ENCODE measurements around the gene LFNG. TPM values are rescaled to one million over a fixed set of nuclear protein-coding genes. Genes with fewer than 3 reads are reported as not detected.

LFNG gene
- polyA plus RNA-seq, 2 of the 4 experiments (the other 2 are of a cell fraction), result 2.3 to 7.3 TPM

DNA sequence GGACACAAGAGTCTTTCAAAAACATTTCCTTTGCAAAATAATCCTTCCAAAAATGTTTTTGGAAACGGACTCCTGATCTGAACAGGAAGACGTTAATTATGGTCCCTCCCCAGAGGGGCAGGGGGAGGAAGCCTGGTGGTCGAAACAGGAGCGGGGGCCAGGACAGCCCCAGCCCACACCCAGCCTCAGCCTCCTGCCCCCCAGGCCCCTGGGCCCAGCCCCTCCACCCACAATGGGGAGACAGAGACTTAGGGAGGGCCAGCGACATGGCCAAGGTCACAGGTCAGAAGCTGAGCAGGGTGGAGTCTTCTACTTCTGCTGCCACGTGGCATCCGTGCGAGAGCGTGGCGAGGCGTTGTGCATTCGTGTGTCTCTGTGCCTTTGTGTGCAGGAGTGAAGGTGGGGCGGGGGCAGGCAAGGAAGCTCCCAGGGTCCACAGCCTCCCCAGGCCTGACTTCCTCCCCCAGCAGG, 29.4 kb upstream of the LFNG start (continued):
- TF ChIP-seq ZC3H11A (IDR thresholded peaks at IDR 0.05), result no peak
- no peak for TF ChIP-seq HOXA7 (CRISPR knock-in tag; IDR thresholded peaks at IDR 0.05)
- TF ChIP-seq, protein P1, sequence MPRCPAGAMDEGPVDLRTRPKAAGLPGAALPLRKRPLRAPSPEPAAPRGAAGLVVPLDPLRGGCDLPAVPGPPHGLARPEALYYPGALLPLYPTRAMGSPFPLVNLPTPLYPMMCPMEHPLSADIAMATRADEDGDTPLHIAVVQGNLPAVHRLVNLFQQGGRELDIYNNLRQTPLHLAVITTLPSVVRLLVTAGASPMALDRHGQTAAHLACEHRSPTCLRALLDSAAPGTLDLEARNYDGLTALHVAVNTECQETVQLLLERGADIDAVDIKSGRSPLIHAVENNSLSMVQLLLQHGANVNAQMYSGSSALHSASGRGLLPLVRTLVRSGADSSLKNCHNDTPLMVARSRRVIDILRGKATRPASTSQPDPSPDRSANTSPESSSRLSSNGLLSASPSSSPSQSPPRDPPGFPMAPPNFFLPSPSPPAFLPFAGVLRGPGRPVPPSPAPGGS (IDR thresholded peaks at IDR 0.05), result no peak
- TF ChIP-seq SMC3 (IDR thresholded peaks at IDR 0.05), result no peak
- TF ChIP-seq CBX8 (IDR thresholded peaks at IDR 0.05), result no peak
- no peak for TF ChIP-seq ZSCAN20 (CRISPR knock-in tag; IDR thresholded peaks at IDR 0.05)

DNA sequence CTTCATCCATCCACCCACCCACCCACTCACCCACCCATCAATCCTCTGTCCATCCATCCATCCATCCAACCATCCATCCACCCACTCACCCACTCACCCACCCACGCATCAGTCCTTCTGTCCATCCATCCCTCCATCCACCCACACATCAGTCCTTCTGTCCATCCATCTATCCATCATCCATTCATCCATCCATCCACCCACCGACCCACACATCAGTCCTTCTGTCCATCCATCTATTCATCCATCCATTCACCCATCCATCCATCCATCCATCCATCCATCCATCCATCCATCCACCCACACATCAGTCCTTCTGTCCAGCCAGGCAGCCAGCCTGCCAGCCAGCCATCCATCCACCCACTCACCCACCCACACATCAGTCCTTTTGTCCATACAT, 27.5 kb upstream of the LFNG start:
- FAIRE-seq (no peak), DNase-seq (ENCODE audit: low read depth in 1 of 2, low spot score in 1 of 2) (no peak), ATAC-seq (no peak)
- no peaks in the 10 kb centered on the region for H3K4me1 ChIP-seq
- H3K4me3 ChIP-seq, result no peak overlapping the region
- no peaks in the 10 kb centered on the region for H3K9me3 ChIP-seq
- no peak overlapping the region for H3K27ac ChIP-seq
- H3K4me2 ChIP-seq, result no peak overlapping the region
- CTCF ChIA-PET, result interaction anchor here (1.1 kb wide), 1 partner anchor 14 kb away, joined by 3 read pairs; no protein-coding TSS in a partner anchor
- no peak for TF ChIP-seq HEYL (CRISPR knock-in tag; IDR thresholded peaks at IDR 0.05)
- no peak for TF ChIP-seq NPAS2 (CRISPR knock-in tag; IDR thresholded peaks at IDR 0.05; ENCODE audit: borderline replicate concordance)
- TF ChIP-seq, protein P2, sequence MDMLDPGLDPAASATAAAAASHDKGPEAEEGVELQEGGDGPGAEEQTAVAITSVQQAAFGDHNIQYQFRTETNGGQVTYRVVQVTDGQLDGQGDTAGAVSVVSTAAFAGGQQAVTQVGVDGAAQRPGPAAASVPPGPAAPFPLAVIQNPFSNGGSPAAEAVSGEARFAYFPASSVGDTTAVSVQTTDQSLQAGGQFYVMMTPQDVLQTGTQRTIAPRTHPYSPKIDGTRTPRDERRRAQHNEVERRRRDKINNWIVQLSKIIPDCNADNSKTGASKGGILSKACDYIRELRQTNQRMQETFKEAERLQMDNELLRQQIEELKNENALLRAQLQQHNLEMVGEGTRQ (IDR thresholded peaks at IDR 0.05), result no peak
- no peak for TF ChIP-seq CBX2 (IDR thresholded peaks at IDR 0.05; ENCODE audit: borderline replicate concordance, low read depth)
- no peak for TF ChIP-seq FOXS1 (CRISPR knock-in tag; IDR thresholded peaks at IDR 0.05)
- TF ChIP-seq RARB (CRISPR knock-in tag; IDR thresholded peaks at IDR 0.05), result no peak
- TF ChIP-seq MAZ (IDR thresholded peaks at IDR 0.05; ENCODE audit: borderline replicate concordance, low read depth, low read length), result no peak
- TF ChIP-seq HOXA7 (CRISPR knock-in tag; IDR thresholded peaks at IDR 0.05), result no peak
- no peak for TF ChIP-seq TP53 (CRISPR knock-in tag; IDR thresholded peaks at IDR 0.05)
- TF ChIP-seq ZC3H11A (IDR thresholded peaks at IDR 0.05), result no peak
- TF ChIP-seq EHF (CRISPR knock-in tag; IDR thresholded peaks at IDR 0.05), result no peak
- TF ChIP-seq, protein P3, sequence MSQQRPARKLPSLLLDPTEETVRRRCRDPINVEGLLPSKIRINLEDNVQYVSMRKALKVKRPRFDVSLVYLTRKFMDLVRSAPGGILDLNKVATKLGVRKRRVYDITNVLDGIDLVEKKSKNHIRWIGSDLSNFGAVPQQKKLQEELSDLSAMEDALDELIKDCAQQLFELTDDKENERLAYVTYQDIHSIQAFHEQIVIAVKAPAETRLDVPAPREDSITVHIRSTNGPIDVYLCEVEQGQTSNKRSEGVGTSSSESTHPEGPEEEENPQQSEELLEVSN (IDR thresholded peaks at IDR 0.05; ENCODE audit: borderline replicate concordance, low read depth), result no peak
- TF ChIP-seq, protein P4, sequence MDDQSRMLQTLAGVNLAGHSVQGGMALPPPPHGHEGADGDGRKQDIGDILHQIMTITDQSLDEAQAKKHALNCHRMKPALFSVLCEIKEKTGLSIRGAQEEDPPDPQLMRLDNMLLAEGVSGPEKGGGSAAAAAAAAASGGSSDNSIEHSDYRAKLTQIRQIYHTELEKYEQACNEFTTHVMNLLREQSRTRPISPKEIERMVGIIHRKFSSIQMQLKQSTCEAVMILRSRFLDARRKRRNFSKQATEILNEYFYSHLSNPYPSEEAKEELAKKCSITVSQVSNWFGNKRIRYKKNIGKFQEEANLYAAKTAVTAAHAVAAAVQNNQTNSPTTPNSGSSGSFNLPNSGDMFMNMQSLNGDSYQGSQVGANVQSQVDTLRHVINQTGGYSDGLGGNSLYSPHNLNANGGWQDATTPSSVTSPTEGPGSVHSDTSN (IDR thresholded peaks at IDR 0.05), result no peak
- no peak for TF ChIP-seq SMC3 (IDR thresholded peaks at IDR 0.05)
- TF ChIP-seq, protein P5, sequence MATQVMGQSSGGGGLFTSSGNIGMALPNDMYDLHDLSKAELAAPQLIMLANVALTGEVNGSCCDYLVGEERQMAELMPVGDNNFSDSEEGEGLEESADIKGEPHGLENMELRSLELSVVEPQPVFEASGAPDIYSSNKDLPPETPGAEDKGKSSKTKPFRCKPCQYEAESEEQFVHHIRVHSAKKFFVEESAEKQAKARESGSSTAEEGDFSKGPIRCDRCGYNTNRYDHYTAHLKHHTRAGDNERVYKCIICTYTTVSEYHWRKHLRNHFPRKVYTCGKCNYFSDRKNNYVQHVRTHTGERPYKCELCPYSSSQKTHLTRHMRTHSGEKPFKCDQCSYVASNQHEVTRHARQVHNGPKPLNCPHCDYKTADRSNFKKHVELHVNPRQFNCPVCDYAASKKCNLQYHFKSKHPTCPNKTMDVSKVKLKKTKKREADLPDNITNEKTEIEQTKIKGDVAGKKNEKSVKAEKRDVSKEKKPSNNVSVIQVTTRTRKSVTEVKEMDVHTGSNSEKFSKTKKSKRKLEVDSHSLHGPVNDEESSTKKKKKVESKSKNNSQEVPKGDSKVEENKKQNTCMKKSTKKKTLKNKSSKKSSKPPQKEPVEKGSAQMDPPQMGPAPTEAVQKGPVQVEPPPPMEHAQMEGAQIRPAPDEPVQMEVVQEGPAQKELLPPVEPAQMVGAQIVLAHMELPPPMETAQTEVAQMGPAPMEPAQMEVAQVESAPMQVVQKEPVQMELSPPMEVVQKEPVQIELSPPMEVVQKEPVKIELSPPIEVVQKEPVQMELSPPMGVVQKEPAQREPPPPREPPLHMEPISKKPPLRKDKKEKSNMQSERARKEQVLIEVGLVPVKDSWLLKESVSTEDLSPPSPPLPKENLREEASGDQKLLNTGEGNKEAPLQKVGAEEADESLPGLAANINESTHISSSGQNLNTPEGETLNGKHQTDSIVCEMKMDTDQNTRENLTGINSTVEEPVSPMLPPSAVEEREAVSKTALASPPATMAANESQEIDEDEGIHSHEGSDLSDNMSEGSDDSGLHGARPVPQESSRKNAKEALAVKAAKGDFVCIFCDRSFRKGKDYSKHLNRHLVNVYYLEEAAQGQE (IDR thresholded peaks at IDR 0.05), result no peak
- TF ChIP-seq PHF8 (IDR thresholded peaks at IDR 0.05; ENCODE audit: borderline replicate concordance, low read depth), result no peak
- TF ChIP-seq NFE2L2 (conservative IDR thresholded peaks at IDR 0.05; ENCODE audit: low read length), result no peak
- TF ChIP-seq, protein P1 (IDR thresholded peaks at IDR 0.05), result no peak
- TF ChIP-seq JUNB (IDR thresholded peaks at IDR 0.05), result no peak
- no peak for TF ChIP-seq ESRRA (IDR thresholded peaks at IDR 0.05; ENCODE audit: borderline replicate concordance, low read length)
- whole genome bisulfite sequencing (ENCODE audit: missing lambda C conversion rate), result 65% methylated on average over 2 of the region's 2 CpGs
- POLR2A ChIA-PET, result no interaction called here
